CMK (cell line): ENCODE results near the gene PFN2.
"Not testable (repeated sequence)": the region's sequence is repeated elsewhere in the genome, so short reads cannot be mapped to it uniquely, and the experiment has no call there.

Experiments
- DNase-seq: peaks from one replicate; pipeline ENCODE4 v3.0.0-alpha.2; 2010; ENCODE audit warnings: low read depth

The PFN2 gene, protein sequence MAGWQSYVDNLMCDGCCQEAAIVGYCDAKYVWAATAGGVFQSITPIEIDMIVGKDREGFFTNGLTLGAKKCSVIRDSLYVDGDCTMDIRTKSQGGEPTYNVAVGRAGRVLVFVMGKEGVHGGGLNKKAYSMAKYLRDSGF

GRCh38 chr3:149970716-149971402 is at the start of gene PFN2:
TSS of gene PFN2 (minus strand) at chr3:149970895. CDS start at chr3:149970856, 39 bp downstream.
- DNase-seq, result no peak

DNA sequence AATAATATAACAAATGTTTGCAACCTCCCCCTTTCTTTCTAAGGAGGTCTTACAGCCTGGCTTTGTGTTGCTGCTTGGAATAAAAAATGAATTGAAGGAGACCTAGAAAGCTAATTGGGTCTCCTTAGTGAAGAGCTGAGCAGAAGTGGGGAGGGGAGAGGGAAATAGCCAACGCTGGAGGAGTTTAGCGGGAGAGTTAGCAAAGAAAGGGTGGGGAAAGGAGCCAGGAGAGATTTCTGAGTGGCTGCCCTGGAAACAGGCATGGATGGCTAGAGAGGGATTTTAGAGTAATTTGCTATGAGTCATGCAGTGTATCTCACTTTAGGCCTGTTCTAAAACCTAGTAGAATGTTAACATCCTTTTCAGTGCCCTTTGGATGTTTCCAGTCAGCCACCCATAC is 45.2 kb upstream of the PFN2 start:
- no peak for DNase-seq

- DNase-seq, result no peak
Measured at GRCh38 chr3:150014782-150015181, 44.1 kb upstream of the PFN2 start.

DNA sequence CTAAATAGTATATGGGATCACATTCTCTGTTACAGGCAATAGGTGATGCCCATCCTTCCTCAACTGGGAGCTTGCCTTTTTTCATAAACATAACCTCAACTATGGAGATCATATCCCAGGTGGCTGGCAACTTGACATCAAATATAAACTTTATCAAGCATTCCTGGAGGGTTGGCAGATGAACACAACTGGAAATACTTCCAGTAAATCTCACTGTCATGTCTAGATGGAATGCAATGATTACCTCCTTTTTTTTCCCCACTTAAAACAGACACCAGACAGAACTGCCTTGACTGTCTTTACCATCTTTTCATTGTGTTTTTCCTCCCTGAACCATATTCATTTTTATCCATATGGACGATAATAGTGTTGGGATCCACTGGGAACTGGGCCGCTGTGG is 43.1 kb upstream of the PFN2 start:
- no peak for DNase-seq

DNA sequence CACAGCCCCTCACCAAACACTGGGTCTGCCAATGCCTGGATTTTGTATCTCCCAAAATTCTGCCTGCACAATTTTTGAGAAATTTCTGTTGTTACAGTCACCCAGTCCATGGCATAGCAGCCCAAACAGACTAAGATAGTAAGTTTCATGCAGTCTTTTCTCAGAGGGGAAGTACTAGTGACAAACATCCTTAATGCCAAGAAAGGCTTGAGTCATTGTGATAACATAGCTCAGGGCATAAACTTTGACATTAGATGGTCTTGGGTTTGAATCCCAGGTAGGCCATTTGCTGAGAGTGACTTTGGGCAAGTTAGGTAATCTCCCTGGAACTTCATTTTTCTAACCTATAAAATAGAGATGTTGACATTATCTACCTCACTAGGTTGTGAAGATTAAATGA is 36.1 kb upstream of the PFN2 start:
- no peak for DNase-seq

GRCh38 chr3:150005243-150006112 is 34.8 kb upstream of the PFN2 start:
- DNase-seq, result no peak

GRCh38 chr3:150000641-150001040 is 29.9 kb upstream of the PFN2 start:
- no peak for DNase-seq

DNA sequence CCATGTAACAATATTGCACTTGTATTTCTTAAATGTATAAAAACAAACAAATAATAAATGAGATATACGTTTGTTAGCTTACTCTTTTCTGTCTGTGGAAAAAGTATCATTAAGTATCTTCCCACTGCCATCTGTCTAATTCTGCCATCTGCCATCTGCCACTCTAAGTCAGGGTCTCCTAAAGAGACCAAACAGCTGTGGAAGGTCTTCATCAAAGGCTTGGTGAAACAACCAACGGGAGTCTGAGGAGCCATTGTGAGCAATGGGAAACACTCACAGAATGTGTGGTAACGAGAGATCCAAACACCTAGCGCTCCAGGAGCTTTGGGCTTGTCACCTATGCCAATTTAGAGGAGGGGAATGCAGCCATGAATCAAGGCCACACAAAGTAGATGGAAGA is 28.7 kb upstream of the PFN2 start:
- DNase-seq, result no peak

DNA sequence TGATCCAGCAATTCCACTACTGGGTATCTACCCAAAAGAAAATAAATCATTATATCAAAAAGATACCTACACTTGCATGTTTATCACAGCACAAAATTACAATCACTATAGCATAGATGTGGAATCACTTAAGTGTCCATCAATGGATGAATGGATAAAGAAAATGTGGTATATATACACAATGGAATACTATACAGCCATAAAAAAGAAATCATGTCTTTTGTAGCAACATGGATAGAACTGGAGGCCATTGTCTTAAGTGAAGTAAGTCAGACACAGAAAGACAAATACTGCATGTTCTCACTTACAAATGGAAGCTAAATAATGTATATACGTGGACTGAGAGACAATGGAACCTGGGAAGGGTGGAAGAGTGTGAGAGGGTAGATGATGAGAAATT is 28.3 kb upstream of the PFN2 start:
- DNase-seq, result no peak

GRCh38 chr3:149992416-149993058 is 21.8 kb upstream of the PFN2 start:
- no peak for DNase-seq

GRCh38 chr3:149990423-149990948 is 19.8 kb upstream of the PFN2 start:
- DNase-seq, result no peak

GRCh38 chr3:149989307-149989706 is 18.6 kb upstream of the PFN2 start:
- DNase-seq, result no peak

GRCh38 chr3:149983628-149984027 is 12.9 kb upstream of the PFN2 start:
- DNase-seq, result no peak

DNA sequence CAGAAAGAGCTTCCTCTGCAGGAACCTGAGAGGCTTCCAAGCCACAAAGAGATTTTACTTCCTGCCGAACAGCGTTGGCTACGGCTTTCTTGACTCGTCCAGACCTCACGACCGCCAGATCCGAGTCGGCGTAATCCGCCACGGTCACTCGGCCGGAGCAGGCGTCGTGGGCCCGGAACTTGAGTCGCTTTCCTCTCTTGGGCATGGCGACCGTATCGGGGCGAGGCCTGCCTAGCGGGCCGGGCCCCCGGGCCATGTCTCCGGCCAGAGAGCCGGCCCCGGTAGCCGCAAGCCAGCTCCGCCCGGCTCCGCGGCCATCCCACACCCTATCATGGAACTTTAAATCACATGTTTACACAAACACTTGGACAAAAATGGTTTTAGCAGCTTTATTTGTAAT is 12.4 kb upstream of the PFN2 start:
- not testable (repeated sequence) for DNase-seq

DNA sequence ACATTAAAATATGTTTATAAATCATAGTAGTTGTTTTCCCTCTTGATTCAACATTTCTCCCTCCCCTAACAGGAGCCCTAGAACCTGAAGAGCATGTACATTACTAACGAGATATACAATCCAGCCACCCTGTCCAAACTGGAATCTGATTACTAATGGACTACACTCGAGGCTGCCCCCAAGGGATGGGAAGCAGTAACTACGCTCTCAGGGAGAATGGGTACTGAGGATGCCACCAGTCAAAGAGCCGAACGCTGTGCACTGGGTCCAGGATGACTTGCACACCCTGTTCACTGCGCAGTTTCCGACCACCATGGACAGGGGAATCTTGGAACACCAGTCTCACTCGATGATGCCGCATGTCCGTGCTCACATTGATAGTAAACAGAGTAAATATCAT is 11.3 kb upstream of the PFN2 start:
- not testable (repeated sequence) for DNase-seq

DNA sequence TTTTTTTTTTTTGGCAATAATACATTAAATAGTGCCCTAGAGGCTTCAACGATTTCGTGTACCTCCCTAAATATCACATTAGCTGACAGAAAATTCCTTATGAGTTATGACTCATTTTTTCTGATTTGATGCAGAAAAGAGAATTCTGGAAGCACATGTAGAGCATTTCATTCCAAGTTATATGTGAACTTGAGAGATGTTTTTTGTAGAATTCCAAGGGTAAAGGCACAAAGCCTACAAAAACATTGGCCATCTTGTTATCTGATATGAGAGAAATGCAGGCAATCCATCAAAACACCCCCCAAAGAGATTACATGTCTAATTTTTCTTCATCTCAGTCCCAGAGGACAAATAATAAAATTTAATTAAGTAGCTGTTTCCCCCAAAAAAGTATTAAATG is 6.7 kb upstream of the PFN2 start:
- no peak for DNase-seq

DNA sequence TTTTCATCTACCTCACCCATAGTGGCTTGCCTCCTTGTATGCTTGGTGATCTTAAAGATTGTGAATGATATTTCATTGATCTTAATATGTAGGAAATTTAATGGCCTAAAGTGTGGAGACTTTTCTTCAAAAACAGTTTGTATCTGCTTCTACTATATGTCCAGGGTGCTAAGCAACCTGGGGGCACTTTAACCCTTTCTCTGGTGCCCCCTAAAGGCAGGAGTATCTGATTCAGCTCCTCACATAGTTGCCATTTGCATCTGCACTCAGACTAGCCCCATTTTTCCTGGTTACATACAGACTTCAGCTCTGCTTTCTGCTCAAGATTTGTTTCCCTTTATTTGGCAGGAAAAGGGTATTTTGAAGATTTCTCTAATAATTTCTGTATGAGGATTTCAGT is 5.2 kb upstream of the PFN2 start:
- no peak for DNase-seq

DNA sequence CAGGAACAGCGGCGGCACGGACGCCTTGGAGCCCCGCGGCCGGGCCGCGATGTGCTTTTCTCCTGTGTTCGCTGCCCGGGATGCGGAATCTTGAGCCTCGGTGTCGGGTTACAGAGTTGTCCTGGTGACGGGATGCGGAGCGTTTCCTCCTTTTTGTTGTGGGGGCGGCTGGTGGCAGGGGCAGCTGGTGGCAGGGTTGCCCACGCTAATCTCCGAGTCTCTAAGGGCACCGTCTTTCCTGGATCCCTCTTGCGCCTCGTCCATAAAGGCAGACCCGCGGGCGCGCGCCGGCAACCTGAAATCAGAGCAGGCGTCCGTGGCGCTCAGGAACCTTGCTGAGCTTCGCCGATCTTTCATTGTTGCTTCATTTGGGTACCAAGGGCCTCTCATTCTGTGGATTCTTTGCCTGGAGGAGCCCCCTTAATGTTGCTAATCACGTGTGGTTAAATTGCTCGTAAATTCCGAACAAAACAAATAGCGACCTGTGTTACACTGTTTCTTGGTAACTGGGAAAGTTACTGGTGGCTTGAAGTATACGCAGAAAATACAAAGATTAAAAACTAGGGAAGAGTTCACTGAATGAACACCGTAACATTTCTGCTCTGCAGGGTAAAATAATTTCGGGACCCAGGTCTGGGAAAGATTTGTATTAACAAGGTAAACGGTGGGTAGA is 844 bp upstream of the PFN2 start:
- no peak for DNase-seq

DNA sequence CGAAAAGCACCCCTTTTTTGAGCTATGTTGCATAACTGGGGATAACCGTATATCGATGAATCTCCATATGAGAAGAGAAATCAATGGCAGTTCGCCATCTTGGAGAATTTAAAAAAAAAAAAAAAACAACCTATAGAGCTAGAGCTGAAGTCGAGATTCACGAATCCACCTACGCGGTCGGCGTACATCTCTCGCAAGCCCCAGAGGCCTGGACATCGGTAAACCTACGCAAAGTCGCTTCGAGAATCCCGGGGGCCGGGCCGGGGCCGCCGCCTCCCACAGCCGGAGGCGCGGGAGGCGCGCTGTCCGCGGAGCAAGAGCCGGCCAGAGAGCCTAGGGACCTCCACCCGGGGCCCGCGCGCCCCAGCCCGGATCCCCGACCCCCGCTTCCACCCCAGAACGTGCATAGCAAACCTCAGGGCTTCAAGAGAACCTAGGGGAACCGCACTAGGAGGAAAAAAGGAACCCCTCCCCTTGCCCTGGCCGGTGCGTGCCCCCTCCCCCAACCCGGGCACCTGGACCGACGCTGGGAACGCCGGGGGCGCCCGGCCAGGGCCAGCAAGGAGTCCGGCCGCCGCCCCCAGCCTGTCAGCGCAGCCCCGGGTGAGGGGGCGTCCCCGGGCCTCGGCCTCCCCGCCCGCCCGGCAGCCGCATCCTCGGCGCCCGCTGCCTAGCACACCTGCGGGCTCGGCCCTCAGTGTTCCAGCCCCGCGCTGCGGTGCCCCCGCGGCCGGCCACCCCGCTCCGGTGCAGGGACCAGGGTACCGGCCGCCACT is 567 bp downstream of the PFN2 start:
- no peak for DNase-seq

DNA sequence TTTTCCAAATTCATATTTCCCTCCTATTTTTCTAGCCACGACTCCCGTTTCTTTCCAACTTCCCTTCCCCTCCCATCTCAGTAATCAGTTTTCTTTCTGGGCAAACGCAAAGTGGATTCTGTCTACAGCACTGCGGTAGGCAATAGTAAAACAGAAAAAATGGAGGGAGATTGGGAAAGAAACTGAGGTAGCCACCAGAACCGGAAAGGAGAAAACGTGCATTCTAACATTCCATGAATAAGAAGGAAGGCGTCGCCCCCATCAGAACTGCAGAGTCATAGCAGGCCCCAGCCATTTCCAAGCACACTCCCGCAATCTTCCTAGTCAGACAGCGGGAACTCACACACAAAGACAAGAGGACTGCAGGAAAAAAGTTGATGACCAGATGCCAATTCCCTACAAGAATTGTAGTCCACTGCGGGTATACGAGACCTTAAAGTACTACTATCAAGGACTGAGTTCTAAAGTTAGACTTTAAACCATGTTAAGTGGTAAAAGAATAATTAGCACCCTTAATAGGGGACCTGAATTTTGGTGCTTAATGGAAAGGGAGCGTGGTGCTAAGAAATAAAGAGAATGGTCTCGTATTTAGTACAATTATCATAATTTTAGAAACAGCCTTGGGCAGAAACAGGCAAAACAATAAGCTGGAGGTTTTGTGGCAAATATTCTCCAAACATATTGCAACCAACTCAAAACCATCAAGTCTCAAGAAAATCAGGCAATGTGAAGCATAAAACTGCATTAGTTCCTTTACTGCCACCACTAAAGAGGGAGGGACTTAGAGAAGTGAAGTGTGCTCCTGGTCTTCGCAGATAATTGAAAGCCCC is 1.4 kb downstream of the PFN2 start:
- no peak for DNase-seq
